ENCODE measurements around the gene PIERCE2.

GRCh38 chr15:55389264-55389607, 19.1 kb upstream of the PIERCE2 start:
- no peak for TF ChIP-seq POLR2A (IDR thresholded peaks at IDR 0.05)
- no peak for TF ChIP-seq CTCF (IDR thresholded peaks at IDR 0.05)

All from sigmoid colon (tissue), 3 donors.